HL-60 (cell line): ENCODE measurements around the gene KRT37.

Source experiments
- CTCF ChIP-seq: IDR thresholded peaks from one replicate; pipeline ENCODE4 v1.5.1; 2011; ENCODE audit warnings: low read length, control low read depth, inconsistent platforms; ENCODE audit not compliant: insufficient read depth
- GABPA ChIP-seq: IDR thresholded peaks from 2 replicates; pipeline ENCODE4 v1.6.1; 2012; ENCODE audit warnings: low read depth
- POLR2AphosphoS5 ChIP-seq: IDR thresholded peaks from 2 replicates; pipeline ENCODE4 v1.6.1; 2012; ENCODE audit warnings: low read depth

- TF ChIP-seq CTCF = no peak
- TF ChIP-seq POLR2AphosphoS5 = no peak
- TF ChIP-seq GABPA = no peak
Measured at GRCh38 chr17:41448506-41448905, 24.1 kb upstream of the KRT37 start.
